ENCODE results near the gene ARRB1.

DNA sequence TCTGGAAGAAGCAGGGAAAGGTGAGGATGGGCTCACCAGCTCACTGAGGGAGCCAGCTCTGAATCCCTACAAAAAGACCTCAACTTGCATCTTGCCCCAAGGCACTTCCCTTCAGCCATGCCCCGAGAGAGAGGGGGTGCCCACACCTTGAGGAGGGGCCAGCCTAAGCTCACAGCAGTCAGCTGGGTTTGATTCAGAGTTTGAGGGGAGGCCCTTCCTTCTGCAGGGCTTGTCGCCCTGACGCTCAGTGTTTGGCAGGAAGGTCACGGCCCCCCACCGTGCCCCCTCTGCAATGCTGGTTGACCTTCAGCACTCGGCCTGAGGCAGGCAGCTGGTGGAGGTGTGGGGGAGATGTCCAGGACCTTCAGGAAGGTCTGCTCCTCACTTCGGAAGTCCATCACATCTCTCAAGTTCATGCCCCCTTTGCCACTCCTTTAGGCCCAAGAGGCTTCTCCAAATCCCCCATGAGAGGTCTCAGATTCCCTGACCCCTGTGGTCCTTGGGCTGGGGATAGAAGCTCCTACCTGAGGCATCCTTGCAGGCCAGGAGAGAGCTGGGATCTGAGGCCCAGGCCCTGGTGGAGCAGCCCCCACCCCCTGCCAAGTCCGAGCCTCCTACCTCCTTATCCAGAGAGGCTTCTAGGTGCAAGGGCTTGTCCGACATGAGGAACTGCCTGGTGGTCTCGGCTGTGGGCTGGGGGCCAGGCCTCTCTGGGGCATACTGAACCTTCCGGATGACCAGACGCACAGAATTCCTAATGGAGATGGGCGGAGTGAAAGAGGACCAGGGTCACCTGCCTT, 73.3 kb downstream of the ARRB1 start:
- TF ChIP-seq CTCF (IDR thresholded peaks at IDR 0.05) = no peak
- TF ChIP-seq, protein P1, sequence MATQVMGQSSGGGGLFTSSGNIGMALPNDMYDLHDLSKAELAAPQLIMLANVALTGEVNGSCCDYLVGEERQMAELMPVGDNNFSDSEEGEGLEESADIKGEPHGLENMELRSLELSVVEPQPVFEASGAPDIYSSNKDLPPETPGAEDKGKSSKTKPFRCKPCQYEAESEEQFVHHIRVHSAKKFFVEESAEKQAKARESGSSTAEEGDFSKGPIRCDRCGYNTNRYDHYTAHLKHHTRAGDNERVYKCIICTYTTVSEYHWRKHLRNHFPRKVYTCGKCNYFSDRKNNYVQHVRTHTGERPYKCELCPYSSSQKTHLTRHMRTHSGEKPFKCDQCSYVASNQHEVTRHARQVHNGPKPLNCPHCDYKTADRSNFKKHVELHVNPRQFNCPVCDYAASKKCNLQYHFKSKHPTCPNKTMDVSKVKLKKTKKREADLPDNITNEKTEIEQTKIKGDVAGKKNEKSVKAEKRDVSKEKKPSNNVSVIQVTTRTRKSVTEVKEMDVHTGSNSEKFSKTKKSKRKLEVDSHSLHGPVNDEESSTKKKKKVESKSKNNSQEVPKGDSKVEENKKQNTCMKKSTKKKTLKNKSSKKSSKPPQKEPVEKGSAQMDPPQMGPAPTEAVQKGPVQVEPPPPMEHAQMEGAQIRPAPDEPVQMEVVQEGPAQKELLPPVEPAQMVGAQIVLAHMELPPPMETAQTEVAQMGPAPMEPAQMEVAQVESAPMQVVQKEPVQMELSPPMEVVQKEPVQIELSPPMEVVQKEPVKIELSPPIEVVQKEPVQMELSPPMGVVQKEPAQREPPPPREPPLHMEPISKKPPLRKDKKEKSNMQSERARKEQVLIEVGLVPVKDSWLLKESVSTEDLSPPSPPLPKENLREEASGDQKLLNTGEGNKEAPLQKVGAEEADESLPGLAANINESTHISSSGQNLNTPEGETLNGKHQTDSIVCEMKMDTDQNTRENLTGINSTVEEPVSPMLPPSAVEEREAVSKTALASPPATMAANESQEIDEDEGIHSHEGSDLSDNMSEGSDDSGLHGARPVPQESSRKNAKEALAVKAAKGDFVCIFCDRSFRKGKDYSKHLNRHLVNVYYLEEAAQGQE (IDR thresholded peaks at IDR 0.05; ENCODE audit: insufficient read depth in 1 of 2, low read depth in 2 of 2, low read length in 1 of 2) = no peak
